SK-N-SH (cell line): ENCODE measurements around the gene HSPB3. TPM values are rescaled to one million over a fixed set of nuclear protein-coding genes. Genes with fewer than 3 reads are reported as not detected.
A peak's percentile ranks its signal among the peaks of the same experiment; 100 is the strongest.

Experiments used
- CTCF ChIA-PET: fragments of 300-600, 350-600 bp; formaldehyde crosslinking; extraction: SDS; loops from one replicate; lab custom pipeline; 2021; lab: Yijun Ruan, JAX
- POLR2A ChIA-PET: fragments of 350-600 bp; sonication (Branson Sonifier 250); formaldehyde crosslinking; extraction: SDS; loops from one replicate; lab custom pipeline; 2020; ENCODE audit warnings: antibody characterized with exemption, inconsistent platforms; lab: Yijun Ruan, JAX
- DNase-seq: peaks from one replicate; pipeline ENCODE4 v3.0.0; 2012
- H2AFZ ChIP-seq: fragments of 200-600 bp; sonication (generic); 2 replicates; pipeline ENCODE4 v1.8.1; 2016; ENCODE audit warnings: antibody characterized with exemption, mild to moderate bottlenecking, low read depth
- H3F3A ChIP-seq: fragments of 200-600 bp; sonication (generic); replicated peaks from 2 replicates; pipeline ENCODE3; 2016; ENCODE audit warnings: antibody characterized with exemption, mild to moderate bottlenecking; ENCODE audit not compliant: insufficient read depth
- H3K27ac ChIP-seq, 2 experiments: fragments of 200-500 bp in 1 of 2; fragments of 200-600 bp in 1 of 2; sonication (Bioruptor generic) in 1 of 2; sonication (generic), shearing (Covaris generic) in 1 of 2; 2 replicates each; pipeline versions ENCODE4 v1.5.1 to v1.6.1; 2014 to 2016; ENCODE audit warnings: low read depth in 2 of 2, inconsistent platforms in 1 of 2, low read length in 1 of 2, mild to moderate bottlenecking in 1 of 2, mixed read lengths in 1 of 2
- H3K27me3 ChIP-seq: fragments of 200-600 bp; sonication (generic), shearing (Covaris generic); 2 replicates; pipeline ENCODE4 v1.6.1; 2016; ENCODE audit warnings: mixed run types; ENCODE audit not compliant: insufficient read depth
- H3K36me3 ChIP-seq, 2 experiments: fragments of 200-500 bp in 1 of 2; fragments of 200-600 bp in 1 of 2; sonication (Bioruptor generic) in 1 of 2; sonication (generic) in 1 of 2; replicated peaks in 1 of 2; 2 replicates each; pipeline versions ENCODE3 to v1.5.1; 2014 to 2016; ENCODE audit warnings: low read length in 1 of 2, mild to moderate bottlenecking in 1 of 2; ENCODE audit not compliant: insufficient read depth in 2 of 2, control insufficient read depth in 1 of 2
- H3K4me1 ChIP-seq, 2 experiments: fragments of 200-500 bp in 1 of 2; fragments of 200-600 bp in 1 of 2; sonication (Bioruptor generic) in 1 of 2; sonication (generic), shearing (Covaris generic) in 1 of 2; 2 replicates each; pipeline versions ENCODE4 v1.5.1 to v1.6.1; 2014 to 2016; ENCODE audit warnings: low read depth in 1 of 2, low read length in 1 of 2, mixed run types in 1 of 2; ENCODE audit not compliant: insufficient read depth in 2 of 2, control insufficient read depth in 1 of 2
- H3K4me2 ChIP-seq: fragments of 200-600 bp; sonication (generic), shearing (Covaris generic); 2 replicates; pipeline ENCODE4 v1.6.1; 2017; ENCODE audit warnings: mixed run types
- H3K4me3 ChIP-seq, 2 experiments: fragments of 200-500 bp in 1 of 2; fragments of 200-600 bp in 1 of 2; sonication (Bioruptor generic) in 1 of 2; sonication (generic), shearing (Covaris generic) in 1 of 2; 2 replicates each; pipeline versions ENCODE4 v1.5.1 to v1.8.1; 2014 to 2016; ENCODE audit warnings: low read depth in 2 of 2, inconsistent platforms in 1 of 2, low read length in 1 of 2, mild to moderate bottlenecking in 1 of 2, mixed read lengths in 1 of 2, moderate library complexity in 1 of 2
- H3K79me2 ChIP-seq: fragments of 200-600 bp; sonication (generic); 2 replicates; pipeline ENCODE4 v1.8.1; 2017; ENCODE audit warnings: mild to moderate bottlenecking; ENCODE audit not compliant: insufficient read depth
- H3K9ac ChIP-seq: fragments of 200-600 bp; sonication (generic); 2 replicates; pipeline ENCODE4 v1.6.1; 2017; ENCODE audit warnings: mixed run types
- H3K9me2 ChIP-seq: fragments of 200-600 bp; sonication (generic); 2 replicates; pipeline ENCODE4 v1.6.1; 2017; ENCODE audit warnings: mixed run types
- H3K9me3 ChIP-seq: fragments of 200-600 bp; sonication (generic); 2 replicates; pipeline ENCODE4 v1.6.1; 2017; ENCODE audit warnings: mixed run types, mild to moderate bottlenecking, moderate library complexity
- H4K20me1 ChIP-seq: fragments of 200-600 bp; sonication (generic); 2 replicates; pipeline ENCODE4 v1.6.1; 2017; ENCODE audit warnings: mild to moderate bottlenecking, mixed run types; ENCODE audit not compliant: insufficient read depth
- GABPA ChIP-seq: IDR thresholded peaks from 2 replicates; pipeline ENCODE4 v1.4.0; 2012; ENCODE audit warnings: low read depth, mild to moderate bottlenecking
- GATA2 ChIP-seq: sonication (generic); formaldehyde crosslinking; IDR thresholded peaks from 2 replicates; pipeline ENCODE4 v1.5.0; 2020; ENCODE audit warnings: mild to moderate bottlenecking, missing genetic modification reagents
- MXI1 ChIP-seq: IDR thresholded peaks from 2 replicates; pipeline ENCODE4 v1.6.1; 2012; ENCODE audit warnings: mild to moderate bottlenecking, low read depth, low read length, improper control_type of control experiment
- TCF12 ChIP-seq: IDR thresholded peaks from 2 replicates; pipeline ENCODE4 v1.4.0; 2012
- YY1 ChIP-seq: IDR thresholded peaks from 2 replicates; pipeline ENCODE4 v1.4.0; 2012; ENCODE audit warnings: low read depth, mild to moderate bottlenecking
- WGBS: methylation state at CpG from one replicate; pipeline ENCODE4 v1.1.6; 2017; ENCODE audit warnings: low lambda C conversion rate; 5-methylcytosine and 5-hydroxymethylcytosine counted together
- polyA plus RNA-seq, 3 experiments: library from polyadenylated mRNA; depleted of rRNA; stranded (reverse); fragments of >200 nt; gene quantifications; 2 replicates each; pipeline ENCODE4 v1.2.3, GENCODE V29; 2012
- TF ChIP-seq, protein P1 (sequence below): IDR thresholded peaks from 2 replicates; pipeline ENCODE4; 2012
- TF ChIP-seq, protein P2 (sequence below): IDR thresholded peaks from 2 replicates; pipeline ENCODE4 v1.4.0; 2012; ENCODE audit warnings: low read depth
- TF ChIP-seq, protein P3 (sequence below): IDR thresholded peaks from 2 replicates; pipeline ENCODE4 v1.4.0; 2012; ENCODE audit warnings: low read depth, borderline replicate concordance

HSPB3 gene, protein sequence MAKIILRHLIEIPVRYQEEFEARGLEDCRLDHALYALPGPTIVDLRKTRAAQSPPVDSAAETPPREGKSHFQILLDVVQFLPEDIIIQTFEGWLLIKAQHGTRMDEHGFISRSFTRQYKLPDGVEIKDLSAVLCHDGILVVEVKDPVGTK
- 3.3 TPM in 2 replicates for polyA plus RNA-seq (2012; rRNA removed)
- 3.1 TPM in 2 replicates for polyA plus RNA-seq (2012; cell fraction: cytosol; rRNA removed)
- 3.2 and 4.2 TPM in 2 replicates for polyA plus RNA-seq (2012; cell fraction: nucleus; rRNA removed)

DNA sequence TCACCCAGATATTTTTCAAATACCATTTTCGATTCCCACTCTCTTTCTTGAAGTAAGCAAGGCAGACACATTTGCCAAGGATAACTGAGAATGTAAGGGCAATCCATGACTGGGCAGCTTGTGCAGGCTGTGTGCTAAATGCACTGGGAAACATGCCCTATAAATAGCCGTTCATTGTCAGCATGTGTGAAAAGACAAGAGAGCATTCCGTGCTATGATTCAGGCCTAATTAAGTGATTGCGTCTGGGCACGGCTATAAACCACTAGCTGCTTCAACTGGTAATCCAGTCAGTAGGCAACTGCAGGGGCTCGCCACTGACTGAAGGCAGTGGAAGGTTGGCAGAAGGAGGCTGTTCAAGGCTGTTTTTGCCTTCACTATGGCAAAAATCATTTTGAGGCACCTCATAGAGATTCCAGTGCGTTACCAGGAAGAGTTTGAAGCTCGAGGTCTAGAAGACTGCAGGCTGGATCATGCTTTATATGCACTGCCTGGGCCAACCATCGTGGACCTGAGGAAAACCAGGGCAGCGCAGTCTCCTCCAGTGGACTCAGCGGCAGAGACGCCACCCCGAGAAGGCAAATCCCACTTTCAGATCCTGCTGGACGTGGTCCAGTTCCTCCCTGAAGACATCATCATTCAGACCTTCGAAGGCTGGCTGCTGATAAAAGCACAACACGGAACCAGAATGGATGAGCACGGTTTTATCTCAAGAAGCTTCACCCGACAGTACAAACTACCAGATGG, at the start of gene HSPB3:
Gene HSPB3 (plus strand): TSS at position 287 of the 745 bp plus-strand sequence. CDS start 91 bp downstream, at position 378.
- no peaks in the 10 kb centered on the region for H3K27me3 ChIP-seq
- H3K9me2 ChIP-seq: no peaks in the 10 kb centered on the region
- TF ChIP-seq, protein P1, sequence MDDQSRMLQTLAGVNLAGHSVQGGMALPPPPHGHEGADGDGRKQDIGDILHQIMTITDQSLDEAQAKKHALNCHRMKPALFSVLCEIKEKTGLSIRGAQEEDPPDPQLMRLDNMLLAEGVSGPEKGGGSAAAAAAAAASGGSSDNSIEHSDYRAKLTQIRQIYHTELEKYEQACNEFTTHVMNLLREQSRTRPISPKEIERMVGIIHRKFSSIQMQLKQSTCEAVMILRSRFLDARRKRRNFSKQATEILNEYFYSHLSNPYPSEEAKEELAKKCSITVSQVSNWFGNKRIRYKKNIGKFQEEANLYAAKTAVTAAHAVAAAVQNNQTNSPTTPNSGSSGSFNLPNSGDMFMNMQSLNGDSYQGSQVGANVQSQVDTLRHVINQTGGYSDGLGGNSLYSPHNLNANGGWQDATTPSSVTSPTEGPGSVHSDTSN: peak; percentile 51; the same call in 1 of the 2 replicates
- TF ChIP-seq, protein P2, sequence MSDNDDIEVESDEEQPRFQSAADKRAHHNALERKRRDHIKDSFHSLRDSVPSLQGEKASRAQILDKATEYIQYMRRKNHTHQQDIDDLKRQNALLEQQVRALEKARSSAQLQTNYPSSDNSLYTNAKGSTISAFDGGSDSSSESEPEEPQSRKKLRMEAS: no peak; the same call in 1 of the 2 replicates
- TF ChIP-seq GATA2 (CRISPR knock-in tag): no peak
- no peak for TF ChIP-seq GABPA
- peak; percentile 82 for TF ChIP-seq TCF12
- TF ChIP-seq YY1: no peak
- H3K4me3 ChIP-seq: peak within 1 kb of the TSS in 1 of 2 experiments; percentile 25; a peak in 2 of 4 replicates
- H3K79me2 ChIP-seq: no peaks in the 10 kb centered on the region
- peak within 1 kb of the TSS; percentile 44 to 78; a peak in 2 of 4 replicates for H3K27ac ChIP-seq
- ChIA-PET CTCF (interaction anchor here (1.0 to 2.4 kb wide), 3 partner anchors 34 to 451 kb away, joined by 3 to 17 read pairs (median 3); no protein-coding TSS in a partner anchor), POLR2A (no interaction called here)
- peak within 1 kb of the TSS; percentile 14 for H3K4me2 ChIP-seq
- H2AFZ ChIP-seq: peak within 1 kb of the TSS; percentile 39; the same call in 1 of the 2 replicates
- peaks cover 5 to 23% of the 10 kb centered on the region in 2 experiments; a peak in 3 of 4 replicates for H3K4me1 ChIP-seq
- no peak within 1 kb of the TSS for H3K9ac ChIP-seq
- H4K20me1 ChIP-seq: no peaks in the 10 kb centered on the region
- no peaks in the 10 kb centered on the region for H3K36me3 ChIP-seq
- H3K9me3 ChIP-seq: no peaks in the 10 kb centered on the region
- no peaks in the 10 kb centered on the region for H3F3A ChIP-seq
- 36% methylated on average over 18 of the region's 18 CpGs for WGBS
- DNase-seq: no peak

DNA sequence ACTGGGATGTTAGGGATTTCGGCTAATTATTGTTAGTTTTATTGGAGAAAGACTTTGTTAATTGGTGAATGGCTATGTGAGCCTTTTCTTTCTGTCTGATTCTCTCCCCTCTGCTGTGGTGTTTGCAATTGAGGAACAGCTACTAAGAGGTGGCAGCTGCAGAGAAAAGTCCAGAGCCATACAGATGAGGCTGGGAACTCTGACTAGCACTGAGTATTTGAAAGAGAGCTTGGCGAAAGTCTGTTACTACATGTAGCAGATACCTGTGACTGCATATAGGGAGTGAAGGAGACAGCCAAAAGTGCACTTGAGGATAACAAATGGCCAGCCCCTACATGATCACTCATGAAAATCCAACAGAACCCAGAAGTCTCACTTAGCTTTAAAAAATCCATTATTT, 44.3 kb upstream of the HSPB3 start:
- 66% methylated on average over 2 of the region's 2 CpGs for WGBS
- ChIA-PET CTCF (interaction anchor here (1.0 to 3.4 kb wide), 5 partner anchors 8 to 1288 kb away, joined by 3 to 16 read pairs (median 6); no protein-coding TSS in a partner anchor), POLR2A (interaction anchor here (0.6 kb wide), 1 partner anchor 589 kb away, joined by 3 read pairs; no protein-coding TSS in a partner anchor)

More for the DNA sequence above, 44.3 kb upstream of the HSPB3 start:
- H3F3A ChIP-seq: no peaks in the 10 kb centered on the region
- no peak overlapping the region for H3K4me2 ChIP-seq
- no peaks in the 10 kb centered on the region for H3K9me2 ChIP-seq
- no peaks in the 10 kb centered on the region for H3K9me3 ChIP-seq
- no peak overlapping the region for H3K27ac ChIP-seq
- H2AFZ ChIP-seq: no peak overlapping the region
- no peaks in the 10 kb centered on the region for H3K4me1 ChIP-seq
- no peaks in the 10 kb centered on the region for H4K20me1 ChIP-seq
- no peak for DNase-seq
- no peak overlapping the region for H3K9ac ChIP-seq
- H3K27me3 ChIP-seq: no peaks in the 10 kb centered on the region
- TF ChIP-seq MXI1 (no peak), TCF12 (no peak)
- TF ChIP-seq, protein P3, sequence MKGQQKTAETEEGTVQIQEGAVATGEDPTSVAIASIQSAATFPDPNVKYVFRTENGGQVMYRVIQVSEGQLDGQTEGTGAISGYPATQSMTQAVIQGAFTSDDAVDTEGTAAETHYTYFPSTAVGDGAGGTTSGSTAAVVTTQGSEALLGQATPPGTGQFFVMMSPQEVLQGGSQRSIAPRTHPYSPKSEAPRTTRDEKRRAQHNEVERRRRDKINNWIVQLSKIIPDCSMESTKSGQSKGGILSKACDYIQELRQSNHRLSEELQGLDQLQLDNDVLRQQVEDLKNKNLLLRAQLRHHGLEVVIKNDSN: no peak
- no peak overlapping the region for H3K4me3 ChIP-seq
- no peaks in the 10 kb centered on the region for H3K36me3 ChIP-seq
- H3K79me2 ChIP-seq: no peaks in the 10 kb centered on the region
